Activated CD4-positive, CD25-positive, alpha-beta regulatory T cell treated with anti-CD3 and anti-CD28 coated beads, Interleukin-2, amount 50 U/mL, for 24 hours (primary cell): ENCODE data around the gene SRMS.
A peak's percentile ranks its signal among the peaks of the same experiment; 100 is the strongest.
"Not testable (repeated sequence)": the region's sequence is repeated elsewhere in the genome, so short reads cannot be mapped to it uniquely, and the experiment has no call there.

Source experiments
- ATAC-seq, 2 donors: fragments of 150-1000 bp; cut with Tn5 transposase; one replicate each; pipeline ENCODE4 v1.10.0; 2021; ENCODE audit warnings: mild to moderate bottlenecking in 1 of 2, moderate library complexity in 1 of 2

The SRMS gene

DNA sequence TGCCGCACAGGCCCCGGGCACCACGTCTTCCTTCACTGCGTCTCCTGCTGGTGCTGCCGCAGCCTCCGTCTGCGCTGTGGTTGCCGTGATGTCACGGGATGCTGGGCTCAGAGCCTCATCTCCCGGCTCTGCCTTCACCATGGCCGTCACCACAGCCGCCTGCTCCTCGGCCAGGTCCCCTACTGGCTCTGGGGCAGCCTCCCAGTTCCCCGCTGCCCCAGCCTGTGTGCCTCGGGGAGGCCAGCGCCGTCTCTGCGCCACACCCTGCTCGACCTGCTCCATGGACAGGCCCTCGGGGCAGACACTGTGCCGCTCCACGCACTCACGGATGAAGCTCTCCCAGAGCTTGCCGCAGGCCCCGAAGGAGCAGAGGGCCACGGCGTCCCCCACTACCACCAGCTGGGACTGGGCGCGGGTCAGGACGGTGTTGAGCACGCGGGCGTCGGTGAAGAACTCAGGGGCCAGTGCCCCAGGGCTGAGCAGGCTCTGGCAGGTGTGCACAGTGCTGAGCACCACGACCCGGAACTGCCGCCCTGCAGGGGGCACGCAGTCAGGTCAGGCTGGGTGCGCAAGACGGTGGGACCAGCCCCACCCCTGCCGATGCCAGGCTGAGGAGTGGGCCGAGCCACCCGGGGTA, 18.3 kb upstream of the SRMS start:
- no peak for ATAC-seq

DNA sequence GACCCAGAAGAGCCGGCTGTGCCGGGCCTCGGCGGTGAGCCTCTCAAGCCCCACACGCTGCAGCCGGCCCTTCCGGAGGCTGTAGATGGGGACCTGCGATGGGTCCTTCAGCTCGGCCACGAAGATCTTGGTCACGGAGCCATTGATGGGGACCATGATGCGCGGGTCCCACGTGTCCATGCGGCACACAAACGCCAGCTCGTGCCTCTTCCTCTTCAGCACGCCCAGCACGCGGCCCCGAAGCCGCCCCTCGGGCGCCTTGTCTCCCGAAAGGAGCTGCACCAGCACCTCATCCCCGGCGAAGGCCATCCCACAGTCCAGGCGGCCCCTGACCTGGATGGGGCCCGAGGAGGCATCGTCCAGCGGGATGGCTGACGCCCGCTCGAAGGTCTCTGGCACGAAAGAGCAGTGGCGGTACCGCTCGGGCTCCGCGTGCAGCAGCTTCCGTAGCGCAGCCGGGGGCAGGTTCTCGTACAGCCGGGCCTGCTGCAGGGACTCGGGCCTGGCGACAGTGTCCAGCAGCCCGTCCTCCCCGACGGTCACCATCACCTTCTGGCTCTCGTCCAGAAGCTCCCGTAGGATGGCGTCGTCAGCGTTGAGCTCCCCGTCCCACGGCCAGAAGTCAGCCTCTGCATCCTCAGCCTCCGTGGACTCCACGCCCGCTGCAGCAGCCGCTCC, 17.6 kb upstream of the SRMS start:
- no peak for ATAC-seq

DNA sequence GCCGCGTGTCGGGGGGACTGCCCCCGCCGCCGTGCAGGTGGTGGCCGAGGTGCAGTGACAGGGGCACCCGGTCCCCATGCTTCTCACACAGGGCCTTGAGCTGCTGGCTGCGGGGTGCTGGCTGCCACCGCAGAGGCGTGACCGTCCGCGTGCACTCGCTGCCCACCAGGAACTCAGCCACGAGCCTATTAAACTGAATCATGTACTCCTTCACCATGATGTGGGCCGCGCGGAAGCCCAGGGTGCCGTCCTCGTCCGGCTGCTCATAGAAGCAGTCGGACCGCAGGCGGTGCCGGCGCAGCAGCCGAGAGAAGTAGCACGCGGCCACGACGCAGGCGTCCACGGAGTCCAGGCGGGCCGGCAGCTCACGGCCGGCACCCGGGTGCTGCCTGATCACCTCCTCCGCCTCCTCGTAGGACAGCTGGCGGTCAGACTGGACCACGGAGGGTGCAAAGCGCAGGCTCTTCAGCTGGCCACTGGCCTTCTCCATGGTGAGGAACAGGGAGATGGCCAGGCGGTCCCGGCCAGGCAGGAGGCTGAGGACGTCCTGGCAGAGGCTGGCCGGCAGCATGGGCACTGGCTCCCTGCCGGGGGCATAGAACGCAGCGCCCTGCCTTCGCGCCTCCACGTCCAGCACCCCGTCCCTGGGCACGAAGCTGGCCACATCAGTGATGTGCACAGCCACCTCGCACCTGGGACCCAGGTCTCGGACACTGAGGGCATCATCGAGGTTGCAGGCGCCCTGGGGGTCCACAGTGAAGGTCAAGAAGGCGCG, 16.7 kb upstream of the SRMS start:
- ATAC-seq = no peak

DNA sequence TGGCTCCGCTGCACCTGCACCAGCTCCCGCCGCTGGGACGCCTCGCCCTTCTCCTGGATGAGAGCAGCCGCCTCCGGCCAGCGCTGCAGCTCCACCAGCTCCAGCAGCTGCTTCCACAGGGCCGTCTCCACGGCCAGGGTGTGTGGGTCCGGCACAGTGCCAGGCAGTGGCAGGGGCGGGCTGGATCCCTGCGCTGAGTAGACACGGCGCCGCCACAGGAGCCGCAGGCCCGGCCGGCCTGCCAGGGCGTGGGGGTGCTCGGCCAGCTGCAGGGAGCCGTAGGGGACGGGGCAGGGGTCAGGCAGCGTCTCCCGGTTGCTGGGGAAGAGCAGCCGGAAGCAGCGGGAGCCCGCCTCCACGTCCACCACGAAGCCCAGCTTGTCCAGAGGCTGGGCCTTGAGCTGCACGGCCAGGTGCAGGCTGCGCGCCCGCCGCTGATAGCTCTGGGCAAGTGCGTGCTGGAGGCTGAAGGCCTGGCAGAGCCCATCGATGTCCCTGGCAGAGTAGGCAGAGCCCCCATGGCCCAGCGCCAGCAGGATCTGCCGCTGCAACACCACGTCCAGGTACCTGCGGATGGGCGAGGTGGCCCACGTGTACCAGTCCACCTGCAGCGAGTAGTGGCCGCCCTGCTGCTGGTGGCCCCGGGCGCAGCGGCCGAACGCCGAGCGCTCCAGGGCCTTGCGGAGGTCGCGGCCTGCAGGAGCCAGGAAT, 15.8 kb upstream of the SRMS start:
- ATAC-seq = no peak

DNA sequence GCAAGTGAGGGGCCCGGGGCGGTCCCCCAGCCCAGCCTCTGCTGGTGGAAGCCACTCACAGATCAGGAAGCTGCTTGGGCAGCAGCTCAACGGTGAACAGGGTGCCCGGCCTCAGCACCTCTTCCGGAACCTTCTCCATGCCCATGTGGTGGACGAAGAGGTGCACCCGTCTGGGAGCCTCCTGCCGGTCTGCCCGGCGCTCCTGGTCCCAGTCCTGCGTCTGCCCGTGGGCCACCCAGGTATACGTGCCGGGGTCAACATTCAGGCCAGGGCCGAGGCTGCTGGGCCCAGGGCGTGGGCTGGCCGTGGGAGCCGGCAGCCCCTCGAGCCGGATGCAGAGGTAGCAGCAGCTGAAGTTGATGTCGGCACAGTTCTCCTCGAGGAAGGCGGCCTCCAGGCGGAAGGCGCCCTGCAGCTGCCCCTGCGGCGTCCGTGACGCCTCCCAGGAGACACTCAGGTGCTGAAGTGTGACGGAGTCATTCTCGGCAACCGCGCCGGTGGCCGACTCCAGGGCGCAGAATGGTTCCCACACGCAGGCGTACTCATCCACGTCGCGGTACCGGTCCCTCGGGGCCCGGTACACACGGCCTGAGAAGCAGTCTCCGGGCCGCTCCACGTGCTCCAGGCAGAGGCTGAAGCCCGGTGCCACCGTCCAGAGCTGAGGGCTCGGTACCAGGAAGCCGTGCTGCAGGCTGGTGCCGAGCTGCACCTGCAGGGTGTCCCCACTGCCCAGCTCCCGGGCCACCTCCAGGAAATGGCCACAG, 15.1 kb upstream of the SRMS start:
- ATAC-seq = no peak

DNA sequence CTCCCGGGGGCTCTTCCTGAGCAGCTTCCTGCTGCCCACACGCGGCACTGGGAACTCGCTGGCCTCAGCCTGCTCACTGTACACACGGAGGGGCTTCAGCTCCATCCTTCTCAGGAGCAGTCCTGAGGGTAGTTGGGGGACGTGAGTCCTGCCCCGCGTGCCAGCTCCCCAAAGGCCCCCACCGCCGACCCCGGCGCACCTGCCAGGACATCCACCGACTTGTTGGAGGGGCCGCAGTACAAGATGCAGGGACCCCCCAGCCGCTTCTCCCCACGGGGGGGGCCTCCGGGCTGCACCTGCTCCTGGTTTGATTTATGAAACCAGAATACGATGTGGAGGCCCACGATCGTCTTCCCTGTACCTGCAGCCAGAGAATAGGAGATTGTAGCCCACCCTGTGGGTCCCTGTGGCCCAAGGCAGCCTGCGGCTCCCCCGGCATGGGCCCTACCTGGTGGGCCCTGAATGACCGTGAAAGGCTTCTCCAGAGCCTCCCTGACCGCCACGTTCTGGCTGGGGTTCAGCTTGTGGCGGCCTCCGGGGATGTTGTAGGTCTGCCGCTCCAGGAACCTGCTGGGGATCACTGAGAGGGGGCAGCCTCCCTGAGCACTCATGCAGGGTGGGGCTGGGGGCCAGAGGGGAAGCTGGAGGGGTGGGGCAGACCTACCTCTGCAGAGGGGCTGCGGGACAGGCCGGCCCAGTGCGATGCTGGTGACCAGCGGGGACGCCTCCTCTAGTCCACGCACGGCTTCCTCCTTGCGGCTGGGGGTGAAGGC, 14.3 kb upstream of the SRMS start:
- no peak for ATAC-seq

DNA sequence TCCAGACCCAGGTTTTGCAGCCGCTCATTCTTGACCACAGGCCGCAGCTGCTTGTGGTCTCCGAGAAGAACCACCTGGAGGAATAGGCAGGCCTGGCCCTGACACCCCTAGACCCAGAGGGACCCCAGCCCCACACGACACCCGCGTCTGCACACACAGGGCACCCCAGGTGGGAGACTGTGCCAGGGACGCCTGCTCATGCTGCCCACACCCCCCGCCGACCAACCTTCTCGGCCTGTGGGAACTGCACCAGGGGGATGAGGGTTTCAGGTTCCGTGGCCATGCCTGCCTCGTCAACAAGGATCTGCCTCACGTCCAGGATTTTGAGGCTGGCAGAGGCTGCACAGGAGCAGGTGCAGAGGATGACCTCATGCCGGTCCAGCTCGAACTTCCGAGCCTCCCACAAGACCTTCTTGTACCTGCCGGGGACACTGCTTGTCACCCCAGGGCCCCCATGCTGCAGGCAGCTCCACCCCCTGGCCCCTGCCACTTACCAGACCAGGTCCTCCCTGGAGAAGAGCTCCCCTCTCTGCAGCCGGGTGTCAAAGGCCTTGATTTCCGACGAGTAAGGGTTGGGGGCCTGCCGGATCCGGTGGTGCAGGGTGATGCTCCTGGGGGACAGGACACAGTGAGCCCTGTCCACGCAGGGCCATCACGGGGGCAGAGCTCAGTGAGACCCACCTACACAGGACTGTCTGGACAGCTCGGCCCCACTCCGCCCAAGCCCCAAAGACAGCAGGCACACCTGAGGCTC, 13.5 kb upstream of the SRMS start:
- no peak for ATAC-seq

DNA sequence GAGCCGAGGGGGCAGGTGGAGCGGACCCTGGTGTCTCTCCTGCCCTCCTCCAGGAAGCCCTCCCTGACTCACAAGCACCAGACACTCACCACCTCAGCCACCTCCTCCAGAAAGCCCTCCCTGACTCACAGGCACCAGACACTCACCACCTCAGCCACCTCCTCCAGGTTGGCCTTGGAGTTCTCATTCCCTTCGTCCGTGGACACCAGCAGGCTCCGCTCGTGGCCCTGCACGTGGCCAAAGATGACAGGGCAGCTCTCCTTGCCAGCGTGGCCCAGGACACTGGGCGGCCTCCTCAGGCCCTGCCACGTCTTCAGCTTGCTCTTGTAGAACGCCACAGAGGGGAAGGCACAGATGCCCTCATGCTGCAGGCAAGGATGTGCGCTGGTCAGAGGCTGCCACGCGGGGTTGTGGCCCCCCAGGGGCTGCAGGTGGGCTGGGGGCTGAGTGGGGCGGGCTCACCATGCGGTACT, 12.8 kb upstream of the SRMS start:
- no peak for ATAC-seq

DNA sequence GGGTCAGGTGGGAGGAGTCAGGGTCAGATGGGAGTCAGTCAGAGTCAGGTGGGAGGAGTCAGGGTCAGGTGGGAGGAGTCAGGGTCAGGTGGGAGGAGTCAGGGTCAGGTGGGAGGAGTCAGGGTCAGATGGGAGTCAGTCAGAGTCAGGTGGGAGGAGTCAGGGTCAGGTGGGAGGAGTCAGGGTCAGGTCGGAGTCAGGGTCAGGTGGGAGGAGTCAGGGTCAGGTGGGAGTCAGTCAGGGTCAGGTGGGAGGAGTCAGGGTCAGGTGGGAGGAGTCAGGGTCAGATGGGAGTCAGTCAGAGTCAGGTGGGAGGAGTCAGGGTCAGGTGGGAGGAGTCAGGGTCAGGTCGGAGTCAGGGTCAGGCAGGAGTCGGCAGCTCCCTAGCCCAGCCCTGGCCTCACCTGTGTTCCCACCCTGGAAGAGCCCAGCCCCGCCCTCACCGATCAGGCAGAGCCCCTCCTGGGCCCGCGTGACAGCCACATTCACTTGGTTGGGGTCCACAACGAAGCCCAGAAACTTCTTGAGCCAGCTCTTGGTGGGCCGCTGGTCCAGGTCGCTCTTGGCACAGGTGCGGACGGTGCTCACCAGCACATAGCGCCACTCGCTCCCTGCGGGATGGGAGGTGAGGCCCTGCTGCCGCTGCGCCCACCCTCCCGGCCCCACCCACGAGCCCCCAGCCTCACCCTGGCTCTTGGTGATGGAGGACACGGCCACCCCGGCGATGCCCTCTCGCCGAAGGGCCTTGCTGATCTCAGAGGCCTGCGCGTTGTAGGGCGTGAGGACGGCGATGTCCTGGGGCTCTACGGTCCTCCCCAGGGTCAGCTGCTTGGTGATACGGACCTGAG, 12.2 kb upstream of the SRMS start:
- ATAC-seq = not testable (repeated sequence)

DNA sequence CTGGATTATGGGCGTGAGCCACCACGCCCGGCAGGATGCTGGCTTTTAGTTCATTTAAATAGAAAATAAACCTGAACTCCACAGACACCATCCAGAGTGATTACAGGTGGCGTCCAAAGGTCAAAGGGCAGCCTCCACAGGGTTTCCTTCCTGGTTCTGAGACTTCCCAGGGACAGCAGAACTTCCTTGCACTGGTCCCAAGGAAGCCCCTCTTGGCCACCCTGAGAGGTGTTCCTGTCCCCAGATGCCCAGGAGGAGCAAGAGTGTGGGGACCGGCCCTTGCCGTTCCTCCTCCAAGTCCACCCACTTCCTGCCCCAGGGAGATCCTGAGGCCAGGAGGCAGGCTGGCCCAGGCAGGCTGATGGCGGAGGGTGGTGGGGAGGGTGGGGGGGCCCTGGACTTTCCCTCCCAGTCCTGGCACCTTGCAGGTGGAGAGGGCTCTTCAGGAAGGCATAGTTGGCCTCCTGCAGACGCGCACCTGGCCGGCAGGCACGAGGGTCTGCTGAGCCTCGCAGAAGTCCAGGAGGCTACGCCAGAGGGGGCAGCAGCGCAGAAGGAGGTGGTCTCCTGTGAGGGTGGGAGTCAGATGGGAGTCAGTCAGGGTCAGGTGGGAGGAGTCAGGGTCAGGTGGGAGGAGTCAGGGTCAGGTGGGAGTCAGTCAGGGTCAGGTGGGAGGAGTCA, 11.4 kb upstream of the SRMS start:
- no peak for ATAC-seq

DNA sequence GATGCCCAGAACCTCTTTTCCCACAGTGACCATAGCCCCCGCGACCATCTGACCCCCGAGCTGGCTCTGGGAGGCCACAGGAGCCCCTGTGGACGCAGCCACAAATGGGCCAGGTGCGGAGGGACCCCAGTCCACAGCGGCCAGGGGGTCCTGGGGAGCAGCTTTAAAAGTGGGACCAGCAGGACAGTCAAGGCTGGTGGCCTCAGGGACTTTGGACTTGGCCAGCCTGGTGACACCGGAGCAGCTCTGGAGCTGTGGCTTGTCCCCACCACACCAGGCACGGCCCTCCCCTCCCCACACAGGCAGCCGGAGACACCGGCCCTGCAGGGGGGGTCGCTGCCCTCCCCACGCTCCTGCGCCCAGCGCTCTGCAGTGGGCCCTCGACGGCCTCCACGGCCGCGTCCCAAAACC, 9.9 kb upstream of the SRMS start:
- ATAC-seq = no peak

DNA sequence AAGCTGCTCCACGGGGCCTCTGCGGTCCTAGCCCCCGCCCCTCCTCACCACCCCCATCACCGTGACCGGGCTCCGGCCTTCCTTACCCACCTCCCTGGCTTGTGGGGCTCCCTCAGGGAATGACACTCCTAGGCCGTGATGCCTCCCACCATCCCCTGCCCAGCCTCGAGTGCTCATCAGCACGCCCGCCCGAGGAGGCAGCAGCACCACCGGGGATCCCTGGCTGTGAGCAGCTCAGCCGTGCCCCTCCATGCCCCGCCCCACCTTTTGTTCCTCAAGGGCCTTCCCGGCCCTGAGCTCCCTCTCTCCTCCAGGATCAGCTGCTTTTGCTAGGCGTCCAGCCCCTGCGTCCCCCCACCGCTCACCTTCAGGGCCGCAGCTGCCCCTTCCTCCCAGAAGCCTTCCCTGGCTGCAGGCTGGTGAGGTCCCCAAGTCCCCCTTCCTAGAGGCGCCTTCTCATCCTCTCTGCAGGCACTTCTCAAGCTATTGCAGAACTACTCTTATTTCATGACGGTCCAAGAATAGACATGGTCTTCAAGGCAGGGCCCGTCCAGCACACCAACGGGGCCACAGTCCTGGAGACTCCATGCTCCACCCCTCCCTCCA, 9.4 kb upstream of the SRMS start:
- no peak for ATAC-seq

DNA sequence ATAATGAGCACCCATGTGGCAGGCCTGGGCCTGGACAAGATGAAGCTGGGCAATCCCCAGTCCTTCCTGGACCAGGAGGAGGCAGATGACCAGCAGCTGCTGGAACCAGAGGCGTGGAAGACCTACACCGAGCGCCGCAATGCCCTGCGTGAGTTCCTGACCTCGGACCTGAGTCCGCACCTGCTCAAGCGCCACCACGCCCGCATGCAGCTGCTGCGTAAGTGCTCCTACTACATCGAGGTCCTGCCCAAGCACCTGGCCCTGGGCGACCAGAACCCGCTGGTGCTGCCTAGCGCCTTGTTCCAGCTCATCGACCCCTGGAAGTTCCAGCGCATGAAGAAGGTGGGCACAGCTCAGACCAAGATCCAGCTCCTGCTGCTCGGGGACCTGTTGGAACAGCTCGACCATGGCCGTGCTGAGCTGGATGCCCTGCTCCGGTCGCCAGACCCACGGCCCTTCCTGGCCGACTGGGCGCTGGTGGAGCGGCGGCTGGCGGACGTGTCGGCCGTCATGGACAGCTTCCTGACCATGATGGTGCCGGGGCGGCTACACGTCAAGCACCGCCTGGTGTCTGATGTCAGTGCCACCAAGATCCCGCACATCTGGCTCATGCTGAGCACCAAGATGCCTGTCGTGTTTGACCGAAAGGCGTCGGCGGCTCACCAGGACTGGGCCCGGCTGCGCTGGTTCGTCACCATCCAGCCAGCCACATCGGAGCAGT, 8.3 kb upstream of the SRMS start:
- ATAC-seq = no peak

DNA sequence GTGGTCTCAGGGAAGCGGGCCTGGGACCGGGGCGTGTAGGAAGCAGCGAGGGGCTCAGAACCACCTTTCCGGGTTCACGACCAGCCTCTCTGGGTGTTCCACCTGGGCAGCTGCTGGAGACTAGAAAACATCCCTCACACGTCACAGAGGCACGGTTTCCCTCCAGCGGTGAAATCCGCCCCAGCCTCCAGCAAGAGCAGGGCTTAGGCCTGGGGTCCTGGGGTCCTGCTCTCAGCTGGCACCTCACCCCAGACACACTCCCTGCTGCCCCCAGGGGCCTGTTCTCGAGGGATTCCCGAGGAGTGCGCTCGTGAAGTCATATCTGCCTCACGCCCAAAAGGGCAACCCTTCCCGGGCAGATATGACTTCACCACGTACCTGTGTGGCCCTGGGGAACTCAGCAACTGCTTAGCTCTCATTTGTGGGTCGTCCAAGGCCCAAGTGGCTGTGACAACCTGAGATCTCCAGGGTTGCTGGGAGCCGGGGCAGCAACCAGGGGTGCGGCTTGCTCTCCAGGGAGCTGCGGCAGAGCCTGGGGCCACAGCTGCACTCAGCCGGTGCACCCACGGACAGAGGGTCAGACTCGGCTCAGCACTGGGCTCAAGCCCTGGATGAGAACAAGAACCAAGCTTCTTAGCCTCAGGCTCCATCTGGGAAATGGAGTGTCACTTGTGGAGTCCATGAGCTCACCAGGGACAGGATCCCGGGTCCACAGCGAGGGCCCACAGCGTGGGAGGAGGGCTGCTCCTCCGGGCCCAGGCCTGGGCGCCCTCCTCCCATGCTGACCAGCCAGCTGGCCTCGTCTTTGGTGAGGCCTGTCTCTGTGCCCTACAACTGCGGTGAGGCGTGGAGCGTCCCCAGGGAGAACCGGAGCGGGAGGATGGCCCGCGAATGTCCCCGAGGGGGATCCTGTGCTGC, 7.1 kb upstream of the SRMS start:
- peak in 1 of 2 donors; percentile 4 for ATAC-seq

DNA sequence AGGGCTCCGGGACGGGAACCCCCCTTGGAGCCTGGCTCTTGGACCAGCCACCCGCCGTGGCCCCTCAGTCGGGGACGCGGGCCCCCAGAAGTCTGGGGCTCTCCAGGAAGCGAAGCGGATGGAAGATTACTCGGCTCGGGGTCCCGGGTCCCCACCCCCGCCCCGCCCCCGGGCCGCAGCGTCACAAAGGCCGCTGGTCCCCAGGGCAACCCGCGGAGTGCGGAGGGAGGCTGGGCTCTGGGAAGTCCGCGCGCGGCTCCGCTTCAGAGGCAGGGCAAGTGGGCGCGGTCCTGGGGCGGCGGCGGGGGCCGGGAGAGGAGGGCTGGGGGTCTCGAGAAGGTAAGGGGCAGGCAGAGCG, 6.4 kb upstream of the SRMS start, which contains the start of gene FNDC11:
FNDC11 (plus strand) TSS at position 227 of the 358 bp plus-strand sequence. CDS start 1,505 bp downstream, outside the sequence.
- peak; percentile 19 to 42 for ATAC-seq

DNA sequence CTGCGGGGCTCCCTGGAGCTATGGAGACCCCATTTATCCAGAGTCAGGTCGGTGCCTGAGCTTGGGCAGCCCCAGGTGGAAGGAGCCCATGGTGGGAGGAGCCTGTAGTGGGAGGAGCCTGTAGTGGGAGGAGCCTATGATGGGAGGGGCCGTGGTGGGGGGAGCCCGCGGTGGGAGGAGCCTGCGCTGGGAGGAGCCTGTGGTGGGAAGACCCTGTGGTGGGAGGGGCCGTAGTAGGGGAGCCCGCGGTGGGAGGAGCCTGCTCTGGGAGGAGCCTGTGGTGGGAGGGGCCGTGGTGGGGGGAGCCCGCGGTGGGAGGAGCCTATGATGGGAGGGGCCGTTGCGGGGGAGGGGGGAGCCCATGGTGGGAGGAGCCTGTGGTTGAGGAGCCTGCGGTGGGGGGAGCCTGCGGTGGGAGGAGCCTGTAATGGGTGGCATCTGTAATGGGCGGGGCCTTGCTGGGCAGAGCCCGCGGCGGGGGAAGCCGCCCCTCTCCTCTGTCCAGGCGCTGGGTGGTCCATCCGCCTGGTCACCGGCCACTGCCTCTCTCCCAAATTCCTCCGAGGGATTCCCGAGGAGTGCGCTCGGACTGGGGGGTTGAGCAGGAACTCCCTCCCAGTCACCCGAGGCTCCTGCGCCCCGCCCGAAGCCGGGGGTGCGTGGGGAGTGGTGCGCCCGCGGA, 5.8 kb upstream of the SRMS start:
- peak; percentile 61 to 66 for ATAC-seq
